Measurements from ENCODE around the gene MREG.

The MREG gene

GRCh38 chr2:216039918-216040317, 26.6 kb upstream of the MREG start:
- DNase-seq (ENCODE audit: low spot score), result no peak
- in situ Hi-C loops (cut with MboI; ENCODE audit: low sequenced_read_pairs, unreplicated experiment), result no loop called here
- no peak for TF ChIP-seq CTCF (IDR thresholded peaks at IDR 0.05; ENCODE audit: borderline replicate concordance, control extremely low read depth, extremely low read depth, insufficient read depth, missing control alignments)

GRCh38 chr2:216034065-216034464, 20.7 kb upstream of the MREG start:
- in situ Hi-C loops (cut with MboI; ENCODE audit: low sequenced_read_pairs, unreplicated experiment), result no loop called here
- TF ChIP-seq CTCF (IDR thresholded peaks at IDR 0.05; ENCODE audit: borderline replicate concordance, control extremely low read depth, extremely low read depth, insufficient read depth, missing control alignments), result peak; percentile 72
- DNase-seq (ENCODE audit: low spot score), result peak; percentile 65

GRCh38 chr2:216033403-216033802, 20.1 kb upstream of the MREG start:
- no peak for DNase-seq (ENCODE audit: low spot score)
- TF ChIP-seq CTCF (IDR thresholded peaks at IDR 0.05; ENCODE audit: borderline replicate concordance, control extremely low read depth, extremely low read depth, insufficient read depth, missing control alignments), result no peak
- in situ Hi-C loops (cut with MboI; ENCODE audit: low sequenced_read_pairs, unreplicated experiment), result no loop called here

- TF ChIP-seq CTCF (IDR thresholded peaks at IDR 0.05; ENCODE audit: borderline replicate concordance, control extremely low read depth, extremely low read depth, insufficient read depth, missing control alignments), result no peak
- in situ Hi-C loops (cut with MboI; ENCODE audit: low sequenced_read_pairs, unreplicated experiment), result no loop called here
- DNase-seq (ENCODE audit: low spot score), result peak; percentile 58
Observed at GRCh38 chr2:216031960-216032689, 18.8 kb upstream of the MREG start.

- in situ Hi-C loops (cut with MboI; ENCODE audit: low sequenced_read_pairs, unreplicated experiment), result no loop called here
- no peak for DNase-seq (ENCODE audit: low spot score)
- no peak for TF ChIP-seq CTCF (IDR thresholded peaks at IDR 0.05; ENCODE audit: borderline replicate concordance, control extremely low read depth, extremely low read depth, insufficient read depth, missing control alignments)
Observed at GRCh38 chr2:216030216-216030615, 16.9 kb upstream of the MREG start.

GRCh38 chr2:216029416-216030129, 16.2 kb upstream of the MREG start:
- in situ Hi-C loops (cut with MboI; ENCODE audit: low sequenced_read_pairs, unreplicated experiment), result no loop called here
- TF ChIP-seq CTCF (IDR thresholded peaks at IDR 0.05; ENCODE audit: borderline replicate concordance, control extremely low read depth, extremely low read depth, insufficient read depth, missing control alignments), result no peak
- no peak for DNase-seq (ENCODE audit: low spot score)

All from GM13976 (cell line).